Suprapubic skin (tissue), 4 donors: ENCODE measurements around the gene ZNF12. TPM values are rescaled to one million over a fixed set of nuclear protein-coding genes. Genes with fewer than 3 reads are reported as not detected.
"Not testable (repeated sequence)": the region's sequence is repeated elsewhere in the genome, so short reads cannot be mapped to it uniquely, and the experiment has no call there.

Experiments used
- DNase-seq, 2 donors: peaks; one replicate each; pipeline ENCODE4 v3.0.0-alpha.2; 2019; ENCODE audit warnings: low spot score in 2 of 2
- H3K27ac ChIP-seq: fragments of 200-600 bp; sonication (generic); one replicate; pipeline ENCODE4 v1.5.1; 2019
- H3K27me3 ChIP-seq: fragments of 200-600 bp; sonication (generic); one replicate; pipeline ENCODE4 v1.5.1; 2019
- H3K36me3 ChIP-seq: fragments of 200-600 bp; sonication (generic); one replicate; pipeline ENCODE4 v1.5.1; 2019
- H3K4me1 ChIP-seq: fragments of 200-600 bp; sonication (generic); one replicate; pipeline ENCODE4 v1.5.1; 2019
- H3K4me3 ChIP-seq: fragments of 200-600 bp; sonication (generic); one replicate; pipeline ENCODE4 v1.5.1; 2019; ENCODE audit warnings: mild to moderate bottlenecking
- H3K9me3 ChIP-seq: fragments of 200-600 bp; sonication (generic); one replicate; pipeline ENCODE4 v1.5.1; 2019
- CTCF ChIP-seq, 2 donors: fragments of 200-600 bp in 1 of 2; fragments of 450-650 bp in 1 of 2; sonication (generic) in 1 of 2; IDR thresholded peaks; one replicate each; pipeline ENCODE4 v1.5.1; 2016 to 2019; ENCODE audit warnings: antibody characterized with exemption in 2 of 2, mild to moderate bottlenecking in 1 of 2, moderate library complexity in 1 of 2
- EP300 ChIP-seq: sonication (generic); formaldehyde crosslinking; IDR thresholded peaks from one replicate; pipeline ENCODE4 v1.6.1; 2017; ENCODE audit warnings: antibody characterized with exemption
- POLR2A ChIP-seq, 2 donors: fragments of 450-650 bp; IDR thresholded peaks; one replicate each; pipeline ENCODE4 v1.6.1; 2017; ENCODE audit warnings: antibody characterized with exemption in 2 of 2, mild to moderate bottlenecking in 2 of 2, moderate library complexity in 2 of 2
- POLR2AphosphoS5 ChIP-seq, 3 donors: sonication (generic); formaldehyde crosslinking; IDR thresholded peaks; one replicate each; pipeline ENCODE4 v1.6.1; 2017; ENCODE audit warnings: antibody characterized with exemption in 3 of 3
- WGBS: methylation state at CpG from one replicate; pipeline ENCODE4 v1.1.5; 2018; 5-methylcytosine and 5-hydroxymethylcytosine counted together
- total RNA-seq, 4 donors: library from RNA; depleted of rRNA; stranded (reverse); fragments of >200 nt; gene quantifications; one replicate each; pipeline ENCODE4 v1.1.0, GENCODE V29; 2016

Gene ZNF12
- total RNA-seq: 10 to 100 TPM; 17.9 to 33.0 (median 19.0) TPM

- H3K4me1 ChIP-seq: peaks cover 27% of the 10 kb centered on the region
- WGBS: 12% methylated on average over 7 of the region's 65 CpGs
- TF ChIP-seq POLR2AphosphoS5 (IDR thresholded peaks at IDR 0.05) (peak; percentile 19 to 47 (median 41)), POLR2A (IDR thresholded peaks at IDR 0.05) (peak; percentile 46 to 71), CTCF (IDR thresholded peaks at IDR 0.05) (no peak)
- H3K27ac ChIP-seq: peak within 1 kb of the TSS; percentile 84
- peaks cover 17% of the 10 kb centered on the region for H3K36me3 ChIP-seq
- no peaks in the 10 kb centered on the region for H3K27me3 ChIP-seq
- DNase-seq: peak; percentile 98
- H3K9me3 ChIP-seq: no peaks in the 10 kb centered on the region
- H3K4me3 ChIP-seq: peak within 1 kb of the TSS; percentile 78
Measured at GRCh38 chr7:6706666-6707407, at the start of gene ZNF12. ZNF12 (minus strand) TSS chr7:6706947; CDS start chr7:6705173, 1,774 bp downstream.

- H3K4me1 ChIP-seq, H3K4me3 ChIP-seq, H3K36me3 ChIP-seq, H3K27me3 ChIP-seq, H3K9me3 ChIP-seq, DNase-seq, H3K27ac ChIP-seq: not testable (repeated sequence)
- no CpG with 5 or more reads among the region's 38 CpGs for WGBS
Measured at GRCh38 chr7:6753964-6754363, 47.2 kb upstream of the ZNF12 start, which contains the start of gene RSPH10B2. RSPH10B2 (plus strand) TSS chr7:6754103; CDS start chr7:6757678, 3,575 bp downstream.

- WGBS: 87% methylated on average over 4 of the region's 6 CpGs
- not testable (repeated sequence) for H3K27ac ChIP-seq, H3K36me3 ChIP-seq, DNase-seq, H3K4me3 ChIP-seq, H3K4me1 ChIP-seq, H3K27me3 ChIP-seq, H3K9me3 ChIP-seq
Measured at GRCh38 chr7:6750173-6750572, 43.4 kb upstream of the ZNF12 start.

DNA sequence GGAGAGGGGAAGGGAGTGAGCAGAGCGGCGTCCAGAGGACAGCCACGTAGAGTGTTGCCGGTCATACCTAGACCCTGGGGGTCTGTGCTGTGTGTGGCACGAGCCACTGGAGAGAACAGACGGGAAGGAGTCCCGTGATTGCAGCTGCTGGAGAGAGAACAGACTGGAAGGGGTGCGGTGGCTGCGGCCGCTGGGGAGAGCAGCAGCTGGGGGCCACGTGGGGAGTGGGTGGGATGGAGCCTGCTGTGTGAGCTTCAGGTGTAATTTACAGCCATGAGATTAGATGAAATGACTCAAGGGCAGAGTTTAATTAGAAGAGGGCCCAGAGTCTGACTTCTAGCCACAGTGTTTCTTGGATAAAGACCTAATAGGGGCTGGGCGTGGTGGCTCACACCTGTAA is 42.6 kb upstream of the ZNF12 start:
- not testable (repeated sequence) for H3K9me3 ChIP-seq, H3K4me3 ChIP-seq, H3K27ac ChIP-seq, H3K4me1 ChIP-seq, H3K36me3 ChIP-seq, H3K27me3 ChIP-seq, DNase-seq
- WGBS: 81% methylated on average over 5 of the region's 12 CpGs

DNA sequence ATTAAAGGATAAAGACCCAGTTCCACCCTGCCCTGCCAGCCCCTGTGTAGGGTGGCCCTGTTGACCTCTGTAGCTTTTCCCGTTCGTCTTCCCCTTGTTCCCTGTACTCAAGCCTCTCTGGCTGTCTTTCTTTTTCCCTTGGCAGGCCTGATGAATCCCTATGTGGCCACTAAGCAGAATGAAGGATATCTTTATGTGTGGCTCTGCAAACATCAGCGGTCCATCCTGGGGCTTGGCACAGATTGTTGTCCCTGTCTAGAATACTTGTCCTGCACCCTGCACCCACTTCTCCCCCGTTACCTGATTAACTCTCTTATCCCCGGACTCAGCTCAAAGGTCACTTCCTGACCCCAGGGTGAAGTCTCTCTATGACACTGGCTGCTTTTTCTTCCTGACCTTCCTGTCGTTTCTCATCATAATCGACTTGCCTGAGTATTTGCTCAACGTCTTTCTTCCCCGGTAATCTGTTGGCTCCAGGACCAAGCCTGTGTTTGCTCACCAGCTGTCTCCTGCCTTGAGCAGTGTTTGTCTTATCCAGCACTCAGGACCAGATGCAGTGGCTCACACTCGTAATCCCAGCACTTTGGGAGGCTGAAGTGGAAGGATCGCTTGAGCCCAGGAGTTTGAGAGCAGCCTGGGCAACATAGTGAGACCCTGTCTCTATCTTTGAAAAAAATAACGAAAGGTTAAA is 37.8 kb upstream of the ZNF12 start:
- not testable (repeated sequence) for H3K4me1 ChIP-seq, H3K27me3 ChIP-seq, H3K4me3 ChIP-seq, H3K9me3 ChIP-seq, H3K27ac ChIP-seq, DNase-seq
- H3K36me3 ChIP-seq: peaks cover 16% of the 10 kb centered on the region
- 96% methylated on average over 2 of the region's 12 CpGs for WGBS

DNA sequence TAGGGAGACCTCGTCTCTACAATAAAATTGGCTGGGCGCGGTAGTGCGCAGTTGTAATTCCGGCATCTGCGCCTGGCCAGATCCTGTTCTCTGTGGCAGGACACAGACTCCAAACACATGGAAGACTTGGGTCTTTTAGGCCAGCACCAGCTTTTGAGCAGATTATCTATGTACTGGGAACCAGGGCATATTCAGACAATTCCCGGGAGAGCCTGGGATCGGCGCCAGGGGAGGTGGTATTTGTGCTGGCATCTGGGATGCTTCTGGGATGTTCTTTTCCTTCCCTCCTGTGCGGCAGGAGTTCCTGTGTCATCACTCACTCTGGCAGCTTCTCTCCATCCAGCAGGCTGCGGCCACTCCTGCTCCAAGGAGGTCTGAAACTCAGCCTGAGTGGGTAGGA is 31.7 kb upstream of the ZNF12 start:
- not testable (repeated sequence) for H3K27me3 ChIP-seq, H3K4me1 ChIP-seq, H3K27ac ChIP-seq, H3K4me3 ChIP-seq, DNase-seq, H3K9me3 ChIP-seq
- WGBS: no CpG with 5 or more reads among the region's 11 CpGs
- peaks cover 53% of the 10 kb centered on the region for H3K36me3 ChIP-seq

GRCh38 chr7:6730343-6730633 is 23.5 kb upstream of the ZNF12 start:
- Histone ChIP-seq H3K27ac (peak overlapping the region; percentile 71), H3K9me3 (no peaks in the 10 kb centered on the region), H3K27me3 (peaks cover under 1% of the 10 kb centered on the region), H3K4me1 (peaks cover 14% of the 10 kb centered on the region), H3K36me3 (peaks cover 13% of the 10 kb centered on the region), H3K4me3 (peak overlapping the region; percentile 86)
- TF ChIP-seq CTCF (IDR thresholded peaks at IDR 0.05) (no peak), POLR2AphosphoS5 (IDR thresholded peaks at IDR 0.05) (no peak), EP300 (no peak), POLR2A (IDR thresholded peaks at IDR 0.05) (no peak)
- no peak for DNase-seq
- WGBS: 3% methylated on average over 5 of the region's 18 CpGs
